ENCODE measurements around the gene FEZ2.

DNA sequence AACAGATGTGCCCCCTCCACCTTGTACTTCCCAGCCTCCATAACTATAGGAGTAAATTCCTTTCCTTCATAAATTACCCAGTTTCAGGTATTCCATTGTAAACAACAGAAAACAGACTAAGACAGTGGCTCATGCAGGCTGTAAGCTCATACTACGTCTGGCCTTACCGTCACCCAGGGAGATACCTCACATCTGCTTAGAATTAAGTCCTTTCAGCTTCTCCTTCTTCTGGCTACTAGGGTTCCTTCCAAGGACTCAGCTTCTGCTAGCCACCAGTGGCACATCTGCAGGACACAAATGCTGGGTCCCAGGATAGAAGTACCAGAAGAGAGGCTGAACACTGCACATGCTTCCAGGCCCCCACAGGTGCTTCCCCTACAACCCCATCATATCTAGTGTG, 22.4 kb upstream of the FEZ2 start:
- TF ChIP-seq EZH2phosphoT487 (IDR thresholded peaks at IDR 0.05; ENCODE audit: borderline replicate concordance, low read length) (no peak), CTCF (conservative IDR thresholded peaks at IDR 0.05; ENCODE audit: low read depth, low read length) (no peak), EZH2 (IDR thresholded peaks at IDR 0.05; ENCODE audit: low read length, unreplicated experiment) (no peak)
